HG02884 (cell line): Measurements from ENCODE around the gene MT4.

Experiments
- ATAC-seq: cut with Tn5 transposase; IDR thresholded peaks from one replicate; pipeline ENCODE4 v1.9.1; 2021; ENCODE audit warnings: mild to moderate bottlenecking, moderate library complexity; ENCODE audit not compliant: unreplicated experiment

The MT4 gene

GRCh38 chr16:56618138-56618537 lies 53.3 kb downstream of the MT4 start:
- ATAC-seq: no peak
